Mononuclear cell (primary cell): Measurements from ENCODE around the gene SERPIND1. TPM values are rescaled to one million over a fixed set of nuclear protein-coding genes. Genes with fewer than 3 reads are reported as not detected.
"Not testable (repeated sequence)": the region's sequence is repeated elsewhere in the genome, so short reads cannot be mapped to it uniquely, and the experiment has no call there.

Source experiments
- H3K27me3 ChIP-seq: 2 replicates; pipeline ENCODE4 v1.6.0; 2011; ENCODE audit warnings: low read length, control low read depth; ENCODE audit not compliant: insufficient read depth
- H3K4me1 ChIP-seq: 2 replicates; pipeline ENCODE4 v1.5.1; 2011; ENCODE audit warnings: mild to moderate bottlenecking, low read length, control low read depth; ENCODE audit not compliant: insufficient read depth
- H3K4me3 ChIP-seq: 2 replicates; pipeline ENCODE4 v1.5.1; 2011; ENCODE audit warnings: mild to moderate bottlenecking, low read length, moderate library complexity
- H3K9me3 ChIP-seq: 2 replicates; pipeline ENCODE4 v1.5.1; 2011; ENCODE audit warnings: low read depth, mild to moderate bottlenecking, control low read depth, low read length
- total RNA-seq: library from RNA; depleted of rRNA; stranded (reverse); fragments of >200 nt; gene quantifications from one replicate; pipeline ENCODE4 v1.2.3, GENCODE V29; 2012

Gene SERPIND1
- total RNA-seq, result not detected

DNA sequence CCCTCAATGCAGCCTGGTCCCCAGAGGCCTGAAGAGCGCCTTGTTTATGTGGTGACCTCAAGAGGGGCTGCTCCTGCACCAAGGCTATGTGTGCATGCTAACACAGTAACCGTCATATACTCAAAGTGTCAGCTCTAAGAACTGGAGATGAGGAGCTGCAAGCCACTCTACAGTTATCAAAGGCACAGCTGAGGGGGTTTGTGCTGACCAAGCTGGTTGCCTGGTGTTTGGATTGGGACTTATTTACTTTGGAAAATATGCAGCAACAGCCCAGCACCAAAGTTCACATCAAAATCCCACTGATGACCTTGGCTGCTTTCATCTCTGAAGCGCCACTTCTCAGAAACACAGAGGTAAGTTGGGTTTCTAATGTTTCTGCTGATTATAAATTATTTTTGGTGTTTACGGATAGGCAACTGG lies at the start of gene SERPIND1:
SERPIND1 (plus strand) TSS at position 321 of the 420 bp plus-strand sequence. CDS start 5,200 bp downstream, outside the sequence.
- Histone ChIP-seq H3K27me3 (no peaks in the 10 kb centered on the region), H3K9me3 (no peaks in the 10 kb centered on the region), H3K4me1 (no peaks in the 10 kb centered on the region), H3K4me3 (no peak within 1 kb of the TSS)

DNA sequence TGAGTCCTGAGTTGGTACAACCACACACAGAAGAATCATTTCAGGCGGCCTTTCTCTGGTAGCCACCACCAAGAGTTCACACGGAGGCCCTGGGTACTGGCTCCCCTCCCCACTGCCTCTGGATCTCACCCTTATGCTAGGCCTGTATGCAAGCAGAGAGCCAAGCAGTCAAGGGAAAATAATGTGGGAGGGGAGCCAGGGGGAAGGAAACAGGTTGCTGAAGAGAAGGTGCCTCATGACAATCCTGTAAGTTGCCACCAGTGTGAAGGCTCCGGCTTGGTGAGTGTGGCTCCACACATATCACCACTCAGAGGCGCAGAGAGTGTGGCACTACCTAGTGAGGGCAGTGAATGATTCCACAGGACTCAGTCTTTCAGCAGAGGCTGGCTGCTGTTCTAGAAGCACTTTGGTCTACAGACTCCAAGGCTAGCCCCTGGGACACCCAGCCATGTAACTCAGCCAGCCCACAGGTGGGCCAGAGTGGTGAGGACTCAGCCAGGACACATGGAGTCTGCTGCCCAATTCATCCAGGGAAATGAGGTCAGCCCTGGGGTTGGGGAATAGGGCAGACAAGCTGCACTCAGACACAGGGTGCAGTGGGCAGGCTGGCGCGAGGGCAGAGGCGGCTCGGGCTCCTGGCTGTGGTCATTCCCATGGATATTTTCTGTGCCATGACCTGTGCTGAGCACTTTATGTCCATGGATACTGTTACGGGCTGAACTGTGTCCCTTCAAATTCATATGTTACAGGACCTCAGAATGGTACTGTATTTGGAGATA lies 49.0 kb upstream of the SERPIND1 start:
- Histone ChIP-seq H3K4me3 (no peak overlapping the region), H3K4me1 (no peaks in the 10 kb centered on the region), H3K27me3 (no peaks in the 10 kb centered on the region), H3K9me3 (no peaks in the 10 kb centered on the region)

DNA sequence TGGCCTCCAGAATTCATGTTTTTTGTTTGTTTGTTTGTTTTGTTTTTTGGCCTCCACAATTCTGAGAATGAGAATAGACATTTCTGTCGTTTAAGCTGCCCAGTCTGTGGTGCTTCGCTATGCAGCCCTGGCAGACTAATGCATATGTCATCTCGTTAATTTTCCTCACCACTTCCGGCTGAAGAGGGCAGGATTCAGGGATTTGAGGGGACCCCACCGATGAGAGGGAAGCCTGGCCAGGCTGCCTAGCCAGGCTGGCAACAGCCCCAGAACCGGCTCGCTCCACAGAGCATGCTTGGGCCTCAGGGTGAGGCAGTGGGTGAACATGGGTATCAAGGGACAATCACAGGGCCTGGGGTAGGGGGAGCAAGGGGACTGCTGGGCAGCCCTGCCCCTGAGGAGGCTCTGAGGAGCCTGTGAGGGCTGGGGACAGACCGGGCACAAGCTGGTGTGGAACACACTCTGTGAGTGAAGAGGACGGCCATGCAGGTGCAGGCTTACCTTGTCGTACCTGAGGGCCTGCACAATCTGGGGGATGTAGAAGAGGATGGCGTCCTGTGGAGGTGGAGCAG lies 47.8 kb upstream of the SERPIND1 start:
- no peaks in the 10 kb centered on the region for H3K4me1 ChIP-seq
- H3K9me3 ChIP-seq, result no peaks in the 10 kb centered on the region
- no peak overlapping the region for H3K4me3 ChIP-seq
- no peaks in the 10 kb centered on the region for H3K27me3 ChIP-seq

DNA sequence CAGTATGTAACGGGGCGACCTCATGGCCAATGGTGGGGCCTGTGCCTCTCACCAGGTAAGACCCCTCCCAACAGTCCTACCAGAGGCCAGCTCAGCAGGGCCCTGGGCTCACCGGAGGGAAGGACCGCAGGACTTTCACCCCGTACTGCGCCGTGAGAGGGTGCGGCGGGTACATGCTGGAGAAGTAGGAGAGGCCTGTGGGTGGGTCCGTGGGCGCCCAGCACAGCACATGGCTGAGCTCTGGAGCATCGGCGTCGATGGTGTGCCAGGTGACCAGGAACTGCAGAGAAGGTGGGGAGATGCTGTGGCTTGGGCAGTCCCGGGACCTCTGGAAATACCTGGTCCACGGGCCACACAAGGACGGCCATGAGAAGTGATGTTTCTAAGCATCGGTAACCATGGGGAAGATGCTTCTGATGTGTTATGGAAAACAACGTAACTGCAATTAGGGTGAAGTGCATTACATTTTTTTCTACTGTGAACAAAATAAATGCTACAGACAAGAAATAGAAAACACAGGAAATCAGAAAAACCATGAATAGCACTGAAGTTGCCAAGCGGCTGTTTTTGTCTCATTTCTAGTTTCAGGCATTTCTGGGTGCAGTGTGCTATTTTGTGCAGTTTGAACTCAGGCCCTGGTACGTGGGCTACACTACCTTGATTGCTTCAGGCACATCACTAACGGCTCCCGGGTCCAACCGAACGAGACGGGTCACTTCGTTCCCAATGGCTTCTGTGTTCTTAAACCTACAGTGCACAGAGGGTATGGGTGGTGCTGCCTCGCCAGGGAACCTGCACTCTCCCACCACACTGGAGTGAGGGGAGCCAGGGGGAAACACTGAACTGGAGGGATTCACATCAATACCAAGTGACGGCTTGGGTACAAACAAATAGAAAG lies 46.5 kb upstream of the SERPIND1 start:
- H3K9me3 ChIP-seq, result no peaks in the 10 kb centered on the region
- H3K27me3 ChIP-seq, result no peaks in the 10 kb centered on the region
- no peaks in the 10 kb centered on the region for H3K4me1 ChIP-seq
- H3K4me3 ChIP-seq, result no peak overlapping the region

DNA sequence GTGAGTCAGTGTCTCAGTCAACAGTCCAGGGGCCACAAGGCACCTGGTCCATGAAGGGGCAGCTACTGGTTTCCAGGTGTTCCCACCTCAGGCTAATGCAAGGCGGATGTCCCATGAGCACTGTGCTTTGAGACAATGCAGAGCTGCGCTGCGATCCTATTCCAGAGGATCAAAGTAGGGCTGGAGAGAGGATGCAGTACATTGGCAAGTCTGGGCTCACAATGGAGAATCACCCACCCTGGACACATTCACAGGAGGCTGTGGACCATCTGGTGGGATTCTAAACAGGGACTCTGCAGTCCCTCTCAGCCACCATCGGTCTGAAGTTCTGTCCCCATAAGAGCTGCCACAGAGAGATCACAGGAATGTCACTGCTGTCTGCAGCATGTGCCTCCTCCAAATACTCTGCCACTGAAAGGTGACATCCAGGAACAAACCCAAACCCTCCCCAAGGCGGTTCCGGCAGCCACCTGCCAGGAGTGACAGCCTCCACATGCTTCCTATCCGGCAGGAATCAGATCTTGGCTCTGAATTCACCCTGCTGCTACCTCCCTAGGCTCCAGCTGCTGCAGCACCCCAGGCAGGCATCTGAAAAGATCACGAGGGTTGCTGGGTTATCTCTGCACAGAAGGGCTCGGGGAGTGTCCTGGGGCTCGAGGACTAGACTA lies 45.3 kb upstream of the SERPIND1 start:
- H3K9me3 ChIP-seq, result no peaks in the 10 kb centered on the region

DNA sequence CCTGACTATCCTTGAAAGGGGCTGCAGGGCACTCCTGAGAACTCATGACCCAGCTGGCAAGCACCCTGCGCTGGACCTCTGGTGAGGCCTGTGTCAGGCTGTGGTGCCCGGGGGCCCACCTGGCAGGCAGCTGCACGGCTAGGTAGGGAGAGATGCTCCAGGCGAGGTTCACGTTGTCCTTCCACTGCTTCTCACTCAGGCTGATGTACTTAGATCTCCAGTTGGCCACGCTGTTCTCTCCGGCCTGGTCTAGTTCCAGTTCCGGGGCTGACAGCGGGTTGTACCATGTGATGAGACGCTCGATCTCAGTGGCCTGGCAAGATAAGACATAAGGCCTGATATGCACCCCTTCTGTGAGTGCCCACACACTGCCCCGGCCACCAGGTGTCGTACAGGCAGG lies 44.7 kb upstream of the SERPIND1 start:
- Histone ChIP-seq H3K4me3 (no peak overlapping the region), H3K27me3 (no peaks in the 10 kb centered on the region), H3K4me1 (no peaks in the 10 kb centered on the region), H3K9me3 (no peaks in the 10 kb centered on the region)

More for the DNA sequence above, 45.3 kb upstream of the SERPIND1 start:
- no peaks in the 10 kb centered on the region for H3K27me3 ChIP-seq
- H3K4me1 ChIP-seq, result no peaks in the 10 kb centered on the region
- H3K4me3 ChIP-seq, result no peak overlapping the region

GRCh38 chr22:20732431-20732830 lies 41.5 kb upstream of the SERPIND1 start:
- H3K4me3 ChIP-seq, H3K9me3 ChIP-seq, H3K4me1 ChIP-seq, H3K27me3 ChIP-seq: not testable (repeated sequence)

DNA sequence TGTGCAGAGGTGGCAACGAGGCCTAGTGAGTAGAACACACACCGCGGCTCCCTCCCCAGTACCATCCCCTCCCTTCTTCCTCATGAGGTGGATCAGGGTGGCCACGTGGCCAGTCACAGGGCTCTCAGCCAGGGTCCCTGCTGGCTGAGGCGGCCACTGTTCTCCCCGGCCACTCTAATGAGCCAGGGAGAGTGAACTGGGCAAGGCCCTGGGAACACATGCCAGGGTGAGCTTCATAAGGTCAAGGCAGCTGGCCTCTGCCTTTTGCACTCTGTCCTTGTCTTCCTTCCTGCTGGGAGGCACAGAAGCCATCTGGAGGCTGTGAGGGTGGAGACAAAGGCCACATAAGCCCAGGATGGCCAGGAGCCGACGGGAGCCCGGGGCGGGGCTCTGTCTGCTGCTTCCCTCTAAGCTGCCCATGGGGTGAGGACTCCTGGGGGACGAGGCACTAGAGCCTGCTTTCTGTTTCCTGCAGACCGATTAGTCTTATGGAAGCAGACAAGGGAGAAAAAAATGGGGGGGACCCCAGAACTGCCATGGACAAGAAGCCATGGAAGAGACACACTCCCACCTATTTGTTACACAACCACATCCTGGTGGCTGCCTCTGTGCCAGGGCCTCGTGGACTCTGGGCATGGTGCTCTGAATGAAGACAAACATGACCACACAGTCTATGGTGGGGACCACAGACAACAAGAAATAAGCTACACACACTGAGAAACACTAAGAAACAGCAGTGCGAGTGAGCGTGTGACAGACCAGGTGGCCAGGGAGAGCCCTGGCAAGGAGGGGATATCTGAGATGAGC lies 38.4 kb upstream of the SERPIND1 start:
- H3K4me1 ChIP-seq, result peaks cover 12% of the 10 kb centered on the region
- H3K4me3 ChIP-seq, H3K9me3 ChIP-seq, H3K27me3 ChIP-seq: not testable (repeated sequence)

GRCh38 chr22:20736891-20737290 lies 37.0 kb upstream of the SERPIND1 start:
- not testable (repeated sequence) for H3K9me3 ChIP-seq, H3K27me3 ChIP-seq, H3K4me3 ChIP-seq
- peaks cover 12% of the 10 kb centered on the region for H3K4me1 ChIP-seq

GRCh38 chr22:20738394-20739089 lies 35.4 kb upstream of the SERPIND1 start:
- no peaks in the 10 kb centered on the region for H3K9me3 ChIP-seq
- H3K4me3 ChIP-seq, result no peak overlapping the region
- H3K27me3 ChIP-seq, result no peaks in the 10 kb centered on the region
- peaks cover 12% of the 10 kb centered on the region for H3K4me1 ChIP-seq

- Histone ChIP-seq H3K27me3 (no peaks in the 10 kb centered on the region), H3K4me3 (no peak overlapping the region), H3K9me3 (no peaks in the 10 kb centered on the region), H3K4me1 (peaks cover 12% of the 10 kb centered on the region)
Measured at GRCh38 chr22:20740222-20740951, 33.5 kb upstream of the SERPIND1 start.

- Histone ChIP-seq H3K9me3 (no peaks in the 10 kb centered on the region), H3K4me1 (peaks cover 12% of the 10 kb centered on the region), H3K4me3 (no peak overlapping the region), H3K27me3 (no peaks in the 10 kb centered on the region)
Measured at GRCh38 chr22:20741008-20741633, 32.8 kb upstream of the SERPIND1 start.
